IPS DF 6.9 (cell line): ENCODE measurements around the gene ABR.

ENCODE experiments used
- DNase-seq: peaks from one replicate; pipeline ENCODE4 v3.0.0-alpha.2; 2013; ENCODE audit warnings: low read depth, low spot score
- H3K27ac ChIP-seq: one replicate; pipeline ENCODE4 v1.5.1; 2013; ENCODE audit warnings: low read length, control low read depth
- H3K27me3 ChIP-seq: 2 replicates; pipeline ENCODE4 v1.6.1; 2013; ENCODE audit warnings: mild to moderate bottlenecking, low read length; ENCODE audit not compliant: control insufficient read depth, insufficient read depth
- H3K36me3 ChIP-seq: 2 replicates; pipeline ENCODE4 v1.6.1; 2013; ENCODE audit warnings: low read length; ENCODE audit not compliant: control insufficient read depth, insufficient read depth
- H3K4me1 ChIP-seq: 2 replicates; pipeline ENCODE4 v1.6.1; 2013; ENCODE audit warnings: low read length; ENCODE audit not compliant: control insufficient read depth, insufficient read depth
- H3K4me3 ChIP-seq: 2 replicates; pipeline ENCODE4 v1.5.1; 2013; ENCODE audit warnings: mild to moderate bottlenecking, low read length
- H3K9me3 ChIP-seq: 2 replicates; pipeline ENCODE4 v1.6.1; 2013; ENCODE audit warnings: low read length, inconsistent platforms; ENCODE audit not compliant: control insufficient read depth, insufficient read depth
- WGBS: extraction: QIAGEN DNeasy Blood & Tissue Kit; methylation state at CpG from one replicate; pipeline ENCODE4 v1.1.7; 2013; ENCODE audit warnings: mixed read lengths, missing lambda C conversion rate; ENCODE audit not compliant: insufficient read length, insufficient coverage; 5-methylcytosine and 5-hydroxymethylcytosine counted together

The ABR gene

DNA sequence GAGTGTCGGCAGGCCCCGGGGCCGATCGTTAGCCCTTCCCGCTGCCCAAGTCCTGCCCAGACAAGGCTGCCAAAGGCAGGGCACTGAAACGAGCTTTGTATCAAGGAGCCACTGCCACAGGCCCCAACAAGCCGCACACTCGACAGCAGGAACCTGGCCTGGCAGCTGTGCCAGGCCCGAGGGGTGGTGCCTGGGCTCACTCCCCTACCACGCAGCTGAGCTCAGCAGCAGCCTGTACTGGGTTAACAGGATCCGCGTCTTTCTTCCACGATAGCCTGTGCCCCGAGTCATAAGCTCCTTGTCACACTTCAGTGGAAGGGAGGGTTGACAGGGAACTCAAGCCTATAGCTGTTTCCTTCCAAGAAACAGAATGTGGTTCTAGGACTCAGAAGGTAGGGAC lies 87.9 kb downstream of the ABR start:
- H3K4me1 ChIP-seq: no peaks in the 10 kb centered on the region
- H3K36me3 ChIP-seq: no peaks in the 10 kb centered on the region
- no CpG with 5 or more reads among the region's 14 CpGs for WGBS
- H3K9me3 ChIP-seq: no peaks in the 10 kb centered on the region
- no peak overlapping the region for H3K4me3 ChIP-seq
- no peak for DNase-seq
- H3K27ac ChIP-seq: no peak overlapping the region
- no peaks in the 10 kb centered on the region for H3K27me3 ChIP-seq

DNA sequence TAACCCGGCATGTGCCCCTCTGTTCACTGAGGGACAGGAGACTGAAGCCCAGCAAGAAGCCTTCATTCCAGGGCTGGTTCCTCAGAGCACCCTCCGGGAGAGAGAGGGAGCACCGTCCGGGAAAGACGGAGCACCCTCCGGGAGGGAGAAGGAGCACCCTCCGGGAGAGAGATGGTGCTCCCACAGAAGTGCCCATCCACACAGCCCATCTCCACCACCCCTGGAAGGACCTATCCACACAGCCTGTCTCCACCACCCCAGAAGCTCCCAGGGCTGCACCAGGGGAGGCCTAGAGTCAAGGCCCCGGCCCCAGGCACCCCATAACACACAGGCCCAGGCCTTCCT lies 88.6 kb downstream of the ABR start:
- no peaks in the 10 kb centered on the region for H3K4me1 ChIP-seq
- H3K27me3 ChIP-seq: no peaks in the 10 kb centered on the region
- no CpG with 5 or more reads among the region's 8 CpGs for WGBS
- no peak overlapping the region for H3K27ac ChIP-seq
- DNase-seq: no peak
- H3K36me3 ChIP-seq: no peaks in the 10 kb centered on the region
- H3K9me3 ChIP-seq: no peaks in the 10 kb centered on the region
- no peak overlapping the region for H3K4me3 ChIP-seq

DNA sequence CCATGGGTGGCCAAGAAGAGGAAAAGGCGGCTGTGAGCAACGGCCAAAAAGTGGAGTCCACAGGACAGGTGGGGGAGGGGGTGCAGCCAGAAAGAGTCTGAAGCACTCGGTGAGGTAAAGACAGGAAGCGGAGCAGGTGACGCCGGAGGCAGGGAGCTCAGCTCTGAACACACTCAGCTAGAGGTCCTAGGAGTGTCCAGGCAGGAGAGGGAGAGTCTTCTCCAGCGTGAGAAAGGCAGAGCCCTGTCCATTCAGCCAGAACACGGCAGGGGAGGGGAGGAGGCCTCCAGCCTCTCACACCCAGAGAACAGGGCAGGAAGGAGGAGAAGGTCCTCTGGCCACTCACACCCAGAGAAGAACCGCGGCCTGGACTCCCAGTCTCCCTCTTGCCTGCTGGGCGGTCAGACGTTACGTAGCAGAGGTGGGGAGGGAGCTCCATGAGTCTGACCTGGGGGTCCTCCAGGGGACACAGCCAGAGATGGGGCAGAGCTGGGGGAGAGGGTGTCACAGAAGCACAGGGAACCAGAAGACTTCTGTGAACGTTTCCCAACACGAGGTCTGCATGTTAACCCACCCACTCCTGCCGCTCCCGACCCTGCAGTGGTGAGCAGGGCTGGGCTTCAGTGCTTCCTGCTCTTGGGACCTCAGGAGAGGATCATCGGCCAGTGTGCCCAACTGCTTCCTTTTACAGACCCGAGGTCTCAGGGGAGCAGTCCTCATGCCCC lies 89.2 kb downstream of the ABR start:
- H3K9me3 ChIP-seq: no peaks in the 10 kb centered on the region
- H3K27ac ChIP-seq: no peak overlapping the region
- no peaks in the 10 kb centered on the region for H3K4me1 ChIP-seq
- no peak overlapping the region for H3K4me3 ChIP-seq
- no peak for DNase-seq
- WGBS: no CpG with 5 or more reads among the region's 19 CpGs
- H3K27me3 ChIP-seq: no peaks in the 10 kb centered on the region
- no peaks in the 10 kb centered on the region for H3K36me3 ChIP-seq

DNA sequence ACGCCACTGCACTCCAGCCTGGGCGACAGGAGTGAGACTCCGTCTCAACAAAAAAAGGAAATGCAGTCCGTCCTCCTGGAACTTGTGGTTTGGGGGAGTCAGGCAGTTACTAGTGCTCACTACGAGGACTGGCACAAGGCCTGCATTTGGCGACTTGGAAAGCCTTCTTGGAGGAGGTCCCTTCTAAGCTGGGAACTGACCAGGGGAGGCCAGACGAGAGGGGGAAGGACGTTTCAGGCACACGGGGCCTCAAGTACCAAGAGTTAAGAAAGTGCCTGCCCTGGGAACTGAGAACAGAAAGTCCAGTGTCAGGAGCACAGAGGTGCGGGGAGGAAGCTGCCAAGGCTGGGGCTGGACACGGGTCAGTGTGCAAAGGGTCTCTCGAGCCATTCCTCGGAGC lies 89.9 kb downstream of the ABR start:
- no peak for DNase-seq
- Histone ChIP-seq H3K27me3 (no peaks in the 10 kb centered on the region), H3K4me3 (no peak overlapping the region), H3K9me3 (no peaks in the 10 kb centered on the region), H3K27ac (no peak overlapping the region), H3K36me3 (no peaks in the 10 kb centered on the region), H3K4me1 (no peaks in the 10 kb centered on the region)
- WGBS: no CpG with 5 or more reads among the region's 13 CpGs

DNA sequence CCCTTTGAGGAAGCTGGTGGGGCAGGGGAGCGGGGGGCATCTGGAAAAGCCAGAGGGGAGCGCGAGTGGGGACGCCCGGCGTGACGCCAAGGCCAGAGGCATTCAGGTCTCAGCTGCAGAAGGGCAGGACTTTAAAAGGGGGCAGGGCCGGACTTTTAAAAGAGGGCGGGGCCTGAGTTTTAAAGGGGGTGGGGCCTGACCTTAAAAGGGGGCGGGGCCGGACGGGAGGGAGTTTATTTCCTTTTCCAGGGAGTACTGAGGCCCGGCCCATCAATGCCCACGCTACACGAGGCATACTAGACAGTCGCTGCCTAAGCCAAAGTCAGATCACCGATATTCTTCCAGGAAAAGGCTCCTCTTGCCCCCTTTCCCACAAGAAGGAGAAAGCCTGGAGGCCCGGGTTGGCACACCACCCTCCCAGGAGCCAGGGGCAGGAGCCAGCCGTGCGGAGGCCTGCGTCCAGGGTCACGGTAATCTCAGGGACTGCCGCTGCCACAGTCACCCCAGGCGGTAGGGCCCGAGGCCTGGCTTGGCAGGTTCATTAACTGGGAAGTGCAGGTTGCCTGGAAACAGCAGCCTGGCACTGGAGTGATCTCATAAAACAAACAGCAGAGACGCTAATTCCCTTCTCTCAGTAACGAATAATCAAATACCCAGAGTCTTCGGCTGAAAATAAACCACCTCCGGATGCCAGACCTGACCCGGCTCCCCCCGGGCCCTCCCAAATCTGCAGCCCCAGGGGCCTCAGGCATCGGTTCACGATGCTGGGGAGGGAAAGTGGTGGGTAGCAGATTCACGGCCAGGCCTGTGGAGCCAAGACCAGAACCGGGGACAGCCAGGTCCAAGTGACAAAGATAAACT lies 92.2 kb downstream of the ABR start:
- H3K36me3 ChIP-seq: no peaks in the 10 kb centered on the region
- H3K4me3 ChIP-seq: no peak overlapping the region
- no peaks in the 10 kb centered on the region for H3K9me3 ChIP-seq
- no peak for DNase-seq
- no CpG with 5 or more reads among the region's 35 CpGs for WGBS
- H3K27ac ChIP-seq: no peak overlapping the region
- no peaks in the 10 kb centered on the region for H3K4me1 ChIP-seq
- no peaks in the 10 kb centered on the region for H3K27me3 ChIP-seq

DNA sequence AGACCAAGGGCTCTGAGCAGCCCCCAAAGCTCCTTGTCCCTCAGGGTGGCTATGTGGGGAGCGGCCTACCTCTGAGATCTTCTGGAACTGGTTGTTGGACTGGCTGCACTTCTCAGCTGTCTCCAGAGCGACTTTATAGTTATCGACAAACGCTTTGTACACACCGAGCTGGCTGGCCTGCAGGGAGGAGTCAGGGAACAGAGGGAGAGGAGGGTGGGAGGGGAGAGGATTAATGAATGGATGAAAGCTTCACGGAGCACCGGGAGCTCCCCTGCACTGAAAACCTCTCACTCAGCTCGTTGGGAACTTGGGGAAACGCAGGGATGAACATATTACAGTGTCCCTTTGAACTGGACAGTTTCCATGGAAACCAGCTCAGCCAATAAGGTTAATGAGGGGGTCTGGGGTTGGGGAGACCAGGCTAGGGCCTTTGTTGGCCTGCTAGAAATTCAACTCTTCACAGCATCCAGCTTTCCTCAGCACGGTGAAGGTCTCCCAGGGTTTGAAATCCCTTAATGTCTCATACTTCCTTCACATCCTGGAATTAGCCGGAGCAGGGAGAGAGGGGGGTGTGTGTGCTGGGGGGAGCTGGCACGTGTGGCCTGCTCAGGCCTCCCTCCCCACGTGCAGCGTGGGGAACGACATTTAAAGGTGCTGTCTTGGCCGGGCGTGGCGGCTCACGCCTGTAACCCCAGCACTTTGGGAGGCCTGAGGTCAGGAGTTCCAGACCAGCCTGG lies 96.2 kb downstream of the ABR start:
- Histone ChIP-seq H3K27ac (no peak overlapping the region), H3K27me3 (no peaks in the 10 kb centered on the region; the same call in 1 of the 2 replicates), H3K36me3 (no peaks in the 10 kb centered on the region), H3K9me3 (no peaks in the 10 kb centered on the region), H3K4me3 (no peak overlapping the region), H3K4me1 (peaks cover 2% of the 10 kb centered on the region)
- WGBS: no CpG with 5 or more reads among the region's 19 CpGs
- DNase-seq: no peak

DNA sequence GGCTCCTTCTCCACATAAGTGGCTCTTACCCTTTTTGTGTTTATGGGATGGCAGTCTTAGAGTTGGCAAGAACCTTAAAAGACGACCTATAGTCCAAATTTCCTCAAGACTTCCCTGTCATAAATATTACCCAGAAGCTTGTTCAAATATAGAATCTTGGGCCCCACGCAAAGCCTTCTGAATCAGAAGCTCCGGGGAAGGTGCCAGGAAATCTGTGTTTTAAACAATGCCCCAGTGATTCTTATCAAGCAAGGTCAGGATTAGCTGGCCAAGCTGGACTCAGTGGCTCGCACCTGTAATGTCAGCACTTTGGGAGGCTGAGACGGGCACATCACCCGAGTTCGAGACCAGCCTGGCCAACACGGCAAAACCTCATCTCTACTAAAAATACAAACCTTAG lies 97.2 kb downstream of the ABR start:
- WGBS: no CpG with 5 or more reads among the region's 8 CpGs
- H3K27ac ChIP-seq: no peak overlapping the region
- DNase-seq: no peak

DNA sequence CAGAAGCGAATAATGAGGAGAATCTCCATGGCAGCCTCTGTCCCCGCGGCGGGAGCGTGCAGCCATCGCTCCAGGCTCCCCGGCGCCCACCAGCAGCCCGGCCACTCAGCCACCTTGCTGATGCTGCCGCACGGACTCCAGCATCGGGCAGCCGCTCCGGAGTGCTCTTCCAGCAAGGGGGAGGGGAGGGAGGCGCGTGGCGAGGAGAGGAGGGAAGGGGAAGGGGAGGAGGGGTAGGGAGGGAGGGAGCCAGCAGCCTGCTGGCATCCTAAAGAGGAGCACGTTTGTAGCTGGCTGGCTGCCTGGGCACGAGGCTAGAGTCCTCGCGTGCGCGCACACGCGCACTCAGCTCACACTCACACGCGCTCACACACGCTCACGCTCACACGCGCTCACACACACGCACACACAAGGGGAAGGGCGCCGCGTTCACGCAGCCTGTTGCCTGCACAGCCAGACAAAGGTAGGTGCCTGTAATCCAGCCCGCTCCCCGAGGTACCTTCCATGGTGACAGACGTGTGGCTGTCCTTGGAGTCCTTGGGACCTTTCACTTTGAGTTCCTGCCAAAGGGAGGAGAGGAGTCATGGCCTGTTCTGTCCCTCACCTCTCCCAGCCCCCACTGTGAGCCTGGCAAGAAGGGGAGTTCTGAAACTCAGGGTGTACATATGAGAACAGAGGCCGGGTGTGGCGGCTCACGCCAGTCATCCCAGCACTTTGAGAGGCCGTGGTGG lies 100.8 kb downstream of the ABR start:
- WGBS: no CpG with 5 or more reads among the region's 43 CpGs
- Histone ChIP-seq H3K9me3 (no peaks in the 10 kb centered on the region), H3K27me3 (no peaks in the 10 kb centered on the region; the same call in 1 of the 2 replicates), H3K4me3 (peak overlapping the region; percentile 21; the same call in 1 of the 2 replicates), H3K36me3 (no peaks in the 10 kb centered on the region), H3K27ac (no peak overlapping the region), H3K4me1 (peaks cover 2% of the 10 kb centered on the region)
- DNase-seq: no peak

More for the DNA sequence above, 97.2 kb downstream of the ABR start:
- no peaks in the 10 kb centered on the region for H3K36me3 ChIP-seq
- peaks cover 2% of the 10 kb centered on the region for H3K4me1 ChIP-seq
- no peak overlapping the region for H3K4me3 ChIP-seq
- H3K27me3 ChIP-seq: no peaks in the 10 kb centered on the region; the same call in 1 of the 2 replicates
- H3K9me3 ChIP-seq: no peaks in the 10 kb centered on the region

DNA sequence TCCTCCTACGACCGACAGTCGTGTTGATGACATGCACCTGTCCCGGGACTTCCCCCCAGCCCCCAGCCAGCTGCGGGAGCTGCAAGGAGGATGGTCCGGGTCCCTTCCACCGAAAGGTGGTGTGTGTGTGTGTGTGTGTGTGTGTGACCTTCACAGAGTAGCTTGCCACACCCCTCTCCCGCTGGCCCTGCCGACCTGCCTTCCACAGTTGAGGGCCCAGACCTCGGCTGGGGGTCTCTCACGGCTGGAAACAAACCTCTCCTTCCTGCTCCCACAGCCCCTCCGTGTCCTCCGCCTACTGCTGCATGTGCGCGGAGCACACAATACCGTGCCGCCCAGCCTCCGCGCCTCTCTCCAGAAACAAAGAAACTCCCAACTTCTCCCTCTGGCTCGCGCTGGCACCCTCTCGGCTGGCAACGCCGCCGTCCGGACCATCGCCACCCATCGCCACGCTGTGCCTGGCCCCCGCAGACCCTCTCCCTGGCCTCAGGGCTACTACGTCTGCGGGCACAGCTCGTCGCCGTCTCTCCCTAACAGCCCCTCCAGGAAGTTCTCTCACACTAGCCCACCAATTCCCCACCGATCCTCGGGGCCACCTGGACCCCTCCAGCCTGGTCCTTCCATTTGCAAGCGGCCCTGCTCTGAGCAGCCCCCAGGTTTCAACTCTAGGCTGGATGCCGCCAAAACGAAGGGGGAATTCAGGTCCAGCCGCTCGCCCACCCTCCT lies 101.6 kb downstream of the ABR start:
- no peaks in the 10 kb centered on the region for H3K36me3 ChIP-seq
- no peaks in the 10 kb centered on the region; the same call in 1 of the 2 replicates for H3K27me3 ChIP-seq
- no peaks in the 10 kb centered on the region for H3K9me3 ChIP-seq
- H3K27ac ChIP-seq: no peak overlapping the region
- no CpG with 5 or more reads among the region's 42 CpGs for WGBS
- H3K4me1 ChIP-seq: peaks cover 2% of the 10 kb centered on the region
- peak overlapping the region; percentile 21; the same call in 1 of the 2 replicates for H3K4me3 ChIP-seq
- no peak for DNase-seq
